Measurements from ENCODE around the gene ATG101. TPM values are rescaled to one million over a fixed set of nuclear protein-coding genes. Genes with fewer than 3 reads are reported as not detected.

Gene ATG101
- total RNA-seq, 1 experiment from 2014 or later: 64.9 TPM

GRCh38 chr12:52090291-52090690, 20.5 kb downstream of the ATG101 start:
- no peaks in the 10 kb centered on the region for H3K9me3 ChIP-seq (ENCODE audit: control insufficient read depth, insufficient read depth, low read depth, low read length)
- no peak overlapping the region for H3K27ac ChIP-seq (ENCODE audit: low read length)
- TF ChIP-seq, protein P1, sequence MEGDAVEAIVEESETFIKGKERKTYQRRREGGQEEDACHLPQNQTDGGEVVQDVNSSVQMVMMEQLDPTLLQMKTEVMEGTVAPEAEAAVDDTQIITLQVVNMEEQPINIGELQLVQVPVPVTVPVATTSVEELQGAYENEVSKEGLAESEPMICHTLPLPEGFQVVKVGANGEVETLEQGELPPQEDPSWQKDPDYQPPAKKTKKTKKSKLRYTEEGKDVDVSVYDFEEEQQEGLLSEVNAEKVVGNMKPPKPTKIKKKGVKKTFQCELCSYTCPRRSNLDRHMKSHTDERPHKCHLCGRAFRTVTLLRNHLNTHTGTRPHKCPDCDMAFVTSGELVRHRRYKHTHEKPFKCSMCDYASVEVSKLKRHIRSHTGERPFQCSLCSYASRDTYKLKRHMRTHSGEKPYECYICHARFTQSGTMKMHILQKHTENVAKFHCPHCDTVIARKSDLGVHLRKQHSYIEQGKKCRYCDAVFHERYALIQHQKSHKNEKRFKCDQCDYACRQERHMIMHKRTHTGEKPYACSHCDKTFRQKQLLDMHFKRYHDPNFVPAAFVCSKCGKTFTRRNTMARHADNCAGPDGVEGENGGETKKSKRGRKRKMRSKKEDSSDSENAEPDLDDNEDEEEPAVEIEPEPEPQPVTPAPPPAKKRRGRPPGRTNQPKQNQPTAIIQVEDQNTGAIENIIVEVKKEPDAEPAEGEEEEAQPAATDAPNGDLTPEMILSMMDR (IDR thresholded peaks at IDR 0.05): no peak
- TF ChIP-seq, protein P2, sequence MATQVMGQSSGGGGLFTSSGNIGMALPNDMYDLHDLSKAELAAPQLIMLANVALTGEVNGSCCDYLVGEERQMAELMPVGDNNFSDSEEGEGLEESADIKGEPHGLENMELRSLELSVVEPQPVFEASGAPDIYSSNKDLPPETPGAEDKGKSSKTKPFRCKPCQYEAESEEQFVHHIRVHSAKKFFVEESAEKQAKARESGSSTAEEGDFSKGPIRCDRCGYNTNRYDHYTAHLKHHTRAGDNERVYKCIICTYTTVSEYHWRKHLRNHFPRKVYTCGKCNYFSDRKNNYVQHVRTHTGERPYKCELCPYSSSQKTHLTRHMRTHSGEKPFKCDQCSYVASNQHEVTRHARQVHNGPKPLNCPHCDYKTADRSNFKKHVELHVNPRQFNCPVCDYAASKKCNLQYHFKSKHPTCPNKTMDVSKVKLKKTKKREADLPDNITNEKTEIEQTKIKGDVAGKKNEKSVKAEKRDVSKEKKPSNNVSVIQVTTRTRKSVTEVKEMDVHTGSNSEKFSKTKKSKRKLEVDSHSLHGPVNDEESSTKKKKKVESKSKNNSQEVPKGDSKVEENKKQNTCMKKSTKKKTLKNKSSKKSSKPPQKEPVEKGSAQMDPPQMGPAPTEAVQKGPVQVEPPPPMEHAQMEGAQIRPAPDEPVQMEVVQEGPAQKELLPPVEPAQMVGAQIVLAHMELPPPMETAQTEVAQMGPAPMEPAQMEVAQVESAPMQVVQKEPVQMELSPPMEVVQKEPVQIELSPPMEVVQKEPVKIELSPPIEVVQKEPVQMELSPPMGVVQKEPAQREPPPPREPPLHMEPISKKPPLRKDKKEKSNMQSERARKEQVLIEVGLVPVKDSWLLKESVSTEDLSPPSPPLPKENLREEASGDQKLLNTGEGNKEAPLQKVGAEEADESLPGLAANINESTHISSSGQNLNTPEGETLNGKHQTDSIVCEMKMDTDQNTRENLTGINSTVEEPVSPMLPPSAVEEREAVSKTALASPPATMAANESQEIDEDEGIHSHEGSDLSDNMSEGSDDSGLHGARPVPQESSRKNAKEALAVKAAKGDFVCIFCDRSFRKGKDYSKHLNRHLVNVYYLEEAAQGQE (IDR thresholded peaks at IDR 0.05; ENCODE audit: insufficient read depth in 1 of 2, low read depth in 2 of 2, low read length in 1 of 2): no peak
- TF ChIP-seq POLR2AphosphoS5 (IDR thresholded peaks at IDR 0.05; ENCODE audit: low read depth, low read length) (no peak), TCF7L2 (IDR thresholded peaks at IDR 0.05; ENCODE audit: low read depth, low read length) (no peak), SIN3A (IDR thresholded peaks at IDR 0.05; ENCODE audit: borderline replicate concordance, insufficient read depth, low read depth, low read length) (no peak)
- DNase-seq (ENCODE audit: low read depth, low spot score): no peak
- intact Hi-C loops (cut with micrococcal nuclease; ENCODE audit: unreplicated experiment): no loop called here
- in situ Hi-C loops (cut with HindIII; ENCODE audit: low pct_unique_long_range_greater_than_20kb, low sequenced_read_pairs): no loop called here
- CTCF ChIA-PET: no interaction called here
- BruUV-seq (replicated peaks): no TSS peak
- H3K27me3 ChIP-seq (ENCODE audit: control insufficient read depth, insufficient read depth, low read length): peaks cover 14% of the 10 kb centered on the region
- no peaks in the 10 kb centered on the region for H3K4me1 ChIP-seq (ENCODE audit: control insufficient read depth, insufficient read depth, low read length)
- no peaks in the 10 kb centered on the region for H3K36me3 ChIP-seq (ENCODE audit: control insufficient read depth, insufficient read depth, low read length)
- POLR2A ChIA-PET: no interaction called here
- no peak overlapping the region for H3K4me3 ChIP-seq (ENCODE audit: low read depth in 2 of 2, low read length in 2 of 2)
- no peak for ATAC-seq

GRCh38 chr12:52091061-52091460, 21.3 kb downstream of the ATG101 start:
- DNase-seq (ENCODE audit: low read depth, low spot score): no peak
- Histone ChIP-seq H3K27ac (ENCODE audit: low read length) (no peak overlapping the region), H3K4me3 (ENCODE audit: low read depth in 2 of 2, low read length in 2 of 2) (no peak overlapping the region), H3K9me3 (ENCODE audit: control insufficient read depth, insufficient read depth, low read depth, low read length) (no peaks in the 10 kb centered on the region), H3K36me3 (ENCODE audit: control insufficient read depth, insufficient read depth, low read length) (no peaks in the 10 kb centered on the region), H3K27me3 (ENCODE audit: control insufficient read depth, insufficient read depth, low read length) (peaks cover 14% of the 10 kb centered on the region), H3K4me1 (ENCODE audit: control insufficient read depth, insufficient read depth, low read length) (no peaks in the 10 kb centered on the region)
- ChIA-PET CTCF (interaction anchor here (0.6 kb wide), 1 partner anchor 66 kb away, joined by 3 read pairs; no protein-coding TSS in a partner anchor), POLR2A (no interaction called here)
- in situ Hi-C loops (cut with HindIII; ENCODE audit: low pct_unique_long_range_greater_than_20kb, low sequenced_read_pairs) (no loop called here), intact Hi-C loops (cut with micrococcal nuclease; ENCODE audit: unreplicated experiment) (no loop called here)
- no TSS peak for BruUV-seq (replicated peaks)
- no peak for ATAC-seq
- TF ChIP-seq, protein P1 (IDR thresholded peaks at IDR 0.05): no peak
- TF ChIP-seq POLR2AphosphoS5 (IDR thresholded peaks at IDR 0.05; ENCODE audit: low read depth, low read length) (no peak), TCF7L2 (IDR thresholded peaks at IDR 0.05; ENCODE audit: low read depth, low read length) (no peak), SIN3A (IDR thresholded peaks at IDR 0.05; ENCODE audit: borderline replicate concordance, insufficient read depth, low read depth, low read length) (no peak)
- TF ChIP-seq, protein P2 (IDR thresholded peaks at IDR 0.05; ENCODE audit: insufficient read depth in 1 of 2, low read depth in 2 of 2, low read length in 1 of 2): no peak
